Left renal pelvis (tissue), 4 donors: Measurements from ENCODE around the gene PPP1R8. TPM values are rescaled to one million over a fixed set of nuclear protein-coding genes. Genes with fewer than 3 reads are reported as not detected.
A peak's percentile ranks its signal among the peaks of the same experiment; 100 is the strongest.
"Not testable (repeated sequence)": the region's sequence is repeated elsewhere in the genome, so short reads cannot be mapped to it uniquely, and the experiment has no call there.

Experiments used
- DNase-seq, 4 donors: peaks; one replicate each; pipeline ENCODE4 v3.0.0-alpha.2; 2013; ENCODE audit warnings: low read depth in 4 of 4, low spot score in 3 of 4
- polyA plus RNA-seq, 4 donors: library from polyadenylated mRNA; unstranded; fragments of 120-200 nt; gene quantifications; one replicate each; pipeline ENCODE4 v1.2.1, GENCODE V29; 2013; ENCODE audit not compliant: insufficient read length in 4 of 4

Gene PPP1R8
- polyA plus RNA-seq, 4 donors: 51.3 to 63.3 (median 55.7) TPM

DNA sequence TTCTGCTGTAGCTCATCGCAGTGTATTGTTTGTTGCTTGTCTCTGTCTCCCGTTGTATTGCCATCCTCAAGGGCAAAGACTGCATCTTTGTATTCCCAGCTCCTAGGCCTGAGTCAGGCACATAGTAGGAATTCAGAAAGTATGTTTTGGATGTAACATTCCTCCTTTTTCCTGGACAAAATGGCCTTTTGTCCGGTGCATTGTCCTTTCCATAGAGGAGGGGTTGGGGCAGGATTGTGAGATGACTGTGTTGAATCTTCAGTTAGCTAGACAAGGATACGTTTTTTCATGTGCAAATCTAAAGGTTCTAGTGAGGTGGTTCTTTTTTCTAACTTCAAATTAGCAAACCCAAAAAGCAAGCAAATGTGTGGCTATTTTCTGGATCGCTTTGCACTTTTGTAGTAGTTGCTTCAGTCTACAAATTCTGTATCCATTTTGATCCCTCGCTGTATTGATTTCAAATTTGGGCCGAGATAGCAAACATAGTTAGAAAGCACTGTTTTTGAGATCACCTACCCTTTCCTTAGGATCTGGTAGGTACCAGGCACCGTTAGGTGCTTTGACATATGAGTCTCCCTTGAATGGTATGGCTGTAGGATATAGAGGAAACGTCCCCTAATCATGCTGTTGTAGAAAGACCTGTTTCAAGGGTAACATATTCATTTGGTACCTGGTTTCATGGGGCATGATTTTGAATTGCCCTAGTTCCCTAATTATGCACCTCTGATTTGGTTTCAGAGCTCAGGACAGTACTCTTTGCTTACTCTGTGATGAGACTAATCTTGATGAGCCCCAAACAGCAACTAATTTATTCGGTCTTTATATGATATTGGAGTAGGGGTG lies 1.2 kb downstream of the PPP1R8 start:
- DNase-seq: no peak

DNA sequence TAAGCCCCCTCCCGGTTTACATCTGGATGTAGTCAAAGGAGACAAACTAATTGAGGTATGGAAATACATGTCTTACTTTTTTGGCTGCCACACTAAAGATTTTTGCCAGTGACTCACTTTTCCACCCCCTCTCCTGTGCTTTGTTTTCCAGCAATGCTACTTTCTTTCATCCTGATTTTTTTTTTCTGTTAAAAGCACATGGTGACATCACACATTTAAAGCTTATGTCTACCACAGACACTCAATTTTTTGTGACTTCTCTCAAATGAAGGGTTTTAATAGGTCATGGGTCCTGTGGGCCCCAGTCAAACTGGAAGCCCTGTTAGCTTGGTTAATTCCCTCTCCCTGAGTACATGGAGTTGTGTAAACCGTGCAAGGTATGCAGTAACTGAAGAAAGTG lies 2.2 kb downstream of the PPP1R8 start:
- DNase-seq: no peak

DNA sequence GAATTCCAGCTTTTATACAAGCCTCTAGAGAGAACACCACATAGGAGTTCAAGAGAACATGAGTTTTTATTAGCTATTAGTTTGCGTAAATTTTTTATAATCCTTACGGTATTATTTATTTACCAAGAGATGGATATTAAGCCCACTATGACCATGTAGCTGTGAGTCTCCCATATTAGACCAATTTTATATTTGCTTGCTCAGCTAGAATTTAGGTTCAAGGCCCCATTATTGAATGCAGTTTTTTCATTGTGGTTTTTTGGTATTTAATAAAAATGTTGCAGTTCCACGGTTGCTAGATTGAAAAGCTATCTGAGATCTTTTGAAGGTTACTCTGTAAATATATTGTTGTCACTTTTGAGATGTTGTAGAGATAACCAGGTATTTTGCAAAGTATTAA lies 2.9 kb downstream of the PPP1R8 start:
- no peak for DNase-seq

DNA sequence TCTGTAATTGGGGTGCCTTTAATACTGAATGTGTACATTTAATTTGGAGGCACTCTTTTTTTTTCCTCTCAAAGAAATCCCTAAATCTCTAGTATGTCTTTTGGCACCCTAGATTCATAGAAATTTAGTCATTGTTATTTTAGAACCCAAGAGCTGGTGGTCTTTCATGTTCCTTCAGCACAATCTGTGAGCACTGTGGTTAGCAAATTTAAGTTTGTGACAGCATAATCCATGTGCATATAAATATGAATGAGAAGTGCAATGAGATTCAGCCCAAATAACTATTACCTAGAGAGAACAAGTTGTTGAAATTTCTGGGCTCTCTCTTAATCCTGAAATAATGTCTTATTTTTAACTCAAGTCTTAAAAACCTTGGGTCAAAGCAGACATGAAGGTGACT lies 4.5 kb downstream of the PPP1R8 start:
- no peak for DNase-seq

DNA sequence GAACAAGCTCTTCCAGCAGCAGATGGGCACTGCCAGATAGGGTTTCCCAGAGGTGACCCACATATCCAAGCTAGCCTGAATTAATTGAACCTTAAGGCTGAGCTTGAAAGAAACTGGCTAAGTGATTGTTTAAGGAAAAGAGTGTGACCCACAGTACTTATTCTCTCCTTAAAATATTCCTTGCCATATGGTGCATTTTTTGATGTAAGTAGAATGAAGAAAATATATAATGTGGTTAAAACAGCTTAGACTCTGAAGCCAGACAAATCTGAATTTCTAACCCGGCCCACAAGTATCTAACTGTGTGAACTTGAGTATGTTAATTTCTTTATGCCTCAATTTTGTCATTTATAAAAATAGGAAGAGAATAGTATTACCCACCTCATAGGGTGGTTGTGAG lies 4.9 kb downstream of the PPP1R8 start:
- no peak for DNase-seq

DNA sequence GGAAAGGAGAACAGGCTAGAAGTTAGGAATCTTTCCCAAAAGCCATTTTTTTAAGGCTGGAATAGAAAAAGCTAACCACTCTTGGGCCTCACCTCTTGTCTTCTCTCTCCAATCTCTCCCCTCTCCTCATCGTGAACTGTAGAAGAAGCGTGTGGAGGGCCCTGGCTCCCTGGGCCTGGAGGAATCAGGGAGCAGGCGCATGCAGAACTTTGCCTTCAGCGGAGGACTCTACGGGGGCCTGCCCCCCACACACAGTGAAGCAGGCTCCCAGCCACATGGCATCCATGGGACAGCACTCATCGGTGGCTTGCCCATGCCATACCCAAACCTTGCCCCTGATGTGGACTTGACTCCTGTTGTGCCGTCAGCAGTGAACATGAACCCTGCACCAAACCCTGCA lies 19.4 kb downstream of the PPP1R8 start:
- no peak for DNase-seq

DNA sequence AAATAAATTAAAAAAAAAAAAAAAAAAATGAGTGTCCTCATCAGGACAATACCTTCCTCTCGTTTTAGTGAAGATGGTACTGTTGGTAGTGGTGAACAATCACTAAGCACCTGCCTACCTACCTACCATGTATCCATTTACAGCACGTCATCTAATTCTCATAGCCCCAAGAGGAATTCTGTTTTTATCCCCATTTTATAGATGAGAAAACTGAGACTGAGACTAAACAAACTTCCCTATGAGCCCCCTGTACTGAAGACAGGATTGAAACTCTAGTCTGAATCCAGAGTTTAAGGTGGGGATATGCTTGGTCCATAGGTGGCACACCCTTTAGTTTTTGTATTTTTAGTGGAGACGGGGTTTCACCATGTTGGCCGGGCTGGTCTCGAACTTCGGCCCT lies 24.5 kb downstream of the PPP1R8 start:
- no peak for DNase-seq

DNA sequence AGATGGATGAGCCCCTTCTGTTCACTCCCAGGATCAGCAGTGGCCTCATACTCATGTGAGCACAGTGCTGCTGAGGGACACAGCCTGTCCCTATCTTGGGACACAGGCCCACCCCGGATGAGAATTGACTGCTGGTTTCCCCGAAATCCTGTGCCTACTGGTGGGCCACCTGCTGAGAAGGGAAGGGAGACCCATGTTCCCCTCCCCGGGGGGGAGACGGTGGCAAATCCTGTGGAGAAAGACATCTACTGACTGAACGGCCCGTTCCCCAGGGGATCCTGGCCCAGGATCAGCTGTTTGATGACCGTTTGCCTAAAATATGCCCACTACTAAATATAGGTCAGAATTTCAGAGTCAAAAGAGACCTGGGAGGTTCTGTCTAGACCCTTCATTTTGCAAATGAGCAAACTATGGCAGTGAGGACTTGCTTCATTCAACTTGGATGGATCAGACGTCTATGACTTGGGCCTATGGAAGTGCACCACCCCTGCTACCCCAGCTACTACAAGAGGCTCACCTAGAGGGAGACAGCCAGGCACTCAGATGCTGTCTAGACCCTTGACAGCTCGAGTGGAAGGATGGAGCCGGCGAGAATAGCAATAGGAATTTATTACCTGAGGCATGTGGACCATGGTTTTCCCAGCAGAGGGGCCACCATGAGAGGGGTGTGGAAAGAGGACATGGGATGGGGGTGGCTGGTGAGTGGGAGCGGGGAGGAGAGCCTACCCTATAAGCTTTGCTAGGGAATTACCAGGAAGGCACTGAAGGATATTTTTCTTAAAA lies 26.2 kb downstream of the PPP1R8 start:
- no peak for DNase-seq

DNA sequence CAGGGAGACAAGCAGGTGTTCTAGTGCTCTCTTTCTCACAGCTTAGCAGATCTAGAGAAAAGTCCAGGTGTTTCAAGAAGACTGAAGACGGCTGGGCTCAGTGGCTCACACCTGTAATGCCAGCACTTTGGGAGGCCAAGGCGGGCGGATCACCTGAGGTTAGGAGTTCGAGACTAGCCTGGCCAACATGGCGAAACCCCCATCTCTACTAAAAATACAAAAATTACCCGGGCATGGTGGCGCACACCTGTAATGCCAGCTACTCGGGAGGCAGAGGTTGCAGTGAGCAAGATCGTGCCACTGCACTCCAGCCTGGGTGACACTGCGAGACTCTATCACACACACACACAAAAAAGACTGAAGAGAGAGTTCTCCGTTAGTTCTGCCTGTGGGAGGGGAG lies 27.0 kb downstream of the PPP1R8 start:
- DNase-seq: not testable (repeated sequence)

DNA sequence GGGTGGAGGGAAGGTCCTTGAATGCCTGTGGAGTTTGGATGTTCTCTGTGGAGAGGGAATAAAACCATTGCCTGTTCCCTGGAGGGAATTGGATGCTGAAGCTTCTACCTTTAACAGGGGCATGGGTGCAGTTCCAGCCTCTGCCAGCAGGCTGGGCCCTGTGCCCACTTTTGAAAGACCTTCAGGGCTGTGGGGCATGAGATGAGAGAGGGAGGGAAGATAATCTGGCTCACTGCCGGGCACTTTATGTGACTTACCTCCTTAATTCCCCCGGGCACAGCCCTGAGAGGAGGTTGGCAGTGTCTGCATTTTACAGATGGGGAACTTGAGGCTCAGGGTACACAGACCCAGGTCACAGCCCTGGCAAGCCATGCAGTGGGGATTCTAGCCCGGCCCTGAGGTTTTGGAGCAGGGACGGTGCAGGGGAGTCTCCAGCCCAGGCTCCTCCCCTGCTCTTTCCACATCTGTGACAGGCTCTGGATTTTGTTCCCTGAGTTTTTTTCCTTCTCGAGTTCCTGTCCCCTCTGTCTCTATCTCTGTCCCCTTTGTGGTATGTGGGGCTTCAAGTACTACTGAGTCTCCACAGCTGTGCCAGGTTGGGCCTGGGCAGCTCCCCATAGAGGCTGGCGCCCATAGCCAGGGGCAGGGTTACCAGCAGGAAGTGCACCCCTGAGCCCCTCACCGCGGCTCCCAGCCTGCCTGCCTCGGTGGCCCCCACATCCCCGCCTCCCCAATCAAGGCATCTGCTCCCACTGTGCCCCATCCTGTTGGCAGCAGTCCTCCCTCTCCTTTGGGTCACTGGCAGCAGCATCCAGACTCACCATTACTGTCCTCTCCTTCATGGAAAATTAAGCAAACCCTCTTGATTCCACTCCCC lies 27.7 kb downstream of the PPP1R8 start:
- peak in 3 of 4 donors; percentile 63 to 72 (median 63) for DNase-seq

DNA sequence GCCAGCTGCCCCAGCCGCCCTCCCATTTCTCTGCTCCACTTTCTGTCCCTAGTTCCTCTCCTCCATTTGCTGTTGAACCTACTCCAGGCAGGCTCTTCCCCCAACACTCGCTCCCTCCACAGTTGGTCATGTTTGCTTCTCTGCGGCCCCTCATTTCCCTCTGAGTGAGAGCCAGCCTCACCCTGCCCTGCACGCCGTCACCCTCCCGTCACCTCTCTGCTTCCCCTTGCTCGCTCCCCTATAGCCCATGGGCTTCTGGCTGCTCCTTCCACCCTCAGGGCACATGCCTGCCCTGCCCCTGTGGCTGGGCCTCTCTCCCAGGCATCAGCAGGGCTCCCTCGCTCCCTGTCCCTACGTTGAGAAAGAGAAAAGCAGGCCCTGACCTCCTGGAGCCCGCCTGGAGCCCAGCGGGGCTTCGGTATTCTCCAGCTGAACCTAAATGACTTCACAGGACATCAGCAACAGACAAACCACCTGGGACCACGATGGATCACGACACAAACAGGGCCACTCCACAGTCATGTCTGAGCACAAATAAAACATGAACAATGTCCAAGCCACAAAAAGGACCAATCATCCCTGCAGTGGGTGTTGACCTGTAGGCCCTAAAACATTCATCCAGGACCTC lies 28.5 kb downstream of the PPP1R8 start:
- no peak for DNase-seq

DNA sequence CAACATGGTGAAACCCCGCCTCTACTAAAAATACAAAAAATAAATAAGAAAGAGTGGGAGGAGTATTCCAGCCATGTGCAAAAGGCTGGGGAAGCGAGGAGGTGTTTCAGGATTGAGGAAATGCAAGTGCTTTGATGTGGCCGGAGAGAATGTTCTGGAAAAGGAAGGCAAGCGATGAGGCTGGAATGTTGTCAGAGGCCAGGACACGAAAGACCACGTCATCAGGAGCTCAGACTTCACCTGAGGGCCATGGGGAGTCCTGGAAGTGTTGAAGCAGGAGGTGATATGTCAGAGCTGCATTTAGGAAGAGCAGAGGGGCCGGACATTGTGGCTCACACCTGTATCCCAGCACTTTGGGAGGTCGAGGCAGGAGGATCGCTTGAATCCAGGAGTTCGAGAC lies 30.9 kb downstream of the PPP1R8 start:
- no peak for DNase-seq

DNA sequence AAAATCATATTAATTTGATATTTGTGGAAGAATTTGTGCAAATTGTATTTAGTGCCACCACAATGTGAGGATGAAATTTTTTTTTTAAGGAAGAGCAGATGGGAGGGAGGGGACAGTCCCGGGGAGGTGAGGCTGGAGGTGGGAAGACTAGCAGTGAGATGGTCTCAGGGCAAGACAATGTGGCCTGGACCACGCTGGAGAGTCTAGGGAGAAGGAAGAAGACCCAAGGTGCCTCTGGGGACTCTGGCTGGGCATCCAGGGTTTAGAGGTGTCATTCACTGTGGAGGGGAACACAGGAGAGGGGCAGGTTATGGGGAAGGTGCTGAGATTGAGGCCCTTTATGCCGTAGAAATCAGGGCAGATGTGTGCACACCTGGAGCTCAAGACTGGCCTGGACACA lies 31.4 kb downstream of the PPP1R8 start:
- no peak for DNase-seq

DNA sequence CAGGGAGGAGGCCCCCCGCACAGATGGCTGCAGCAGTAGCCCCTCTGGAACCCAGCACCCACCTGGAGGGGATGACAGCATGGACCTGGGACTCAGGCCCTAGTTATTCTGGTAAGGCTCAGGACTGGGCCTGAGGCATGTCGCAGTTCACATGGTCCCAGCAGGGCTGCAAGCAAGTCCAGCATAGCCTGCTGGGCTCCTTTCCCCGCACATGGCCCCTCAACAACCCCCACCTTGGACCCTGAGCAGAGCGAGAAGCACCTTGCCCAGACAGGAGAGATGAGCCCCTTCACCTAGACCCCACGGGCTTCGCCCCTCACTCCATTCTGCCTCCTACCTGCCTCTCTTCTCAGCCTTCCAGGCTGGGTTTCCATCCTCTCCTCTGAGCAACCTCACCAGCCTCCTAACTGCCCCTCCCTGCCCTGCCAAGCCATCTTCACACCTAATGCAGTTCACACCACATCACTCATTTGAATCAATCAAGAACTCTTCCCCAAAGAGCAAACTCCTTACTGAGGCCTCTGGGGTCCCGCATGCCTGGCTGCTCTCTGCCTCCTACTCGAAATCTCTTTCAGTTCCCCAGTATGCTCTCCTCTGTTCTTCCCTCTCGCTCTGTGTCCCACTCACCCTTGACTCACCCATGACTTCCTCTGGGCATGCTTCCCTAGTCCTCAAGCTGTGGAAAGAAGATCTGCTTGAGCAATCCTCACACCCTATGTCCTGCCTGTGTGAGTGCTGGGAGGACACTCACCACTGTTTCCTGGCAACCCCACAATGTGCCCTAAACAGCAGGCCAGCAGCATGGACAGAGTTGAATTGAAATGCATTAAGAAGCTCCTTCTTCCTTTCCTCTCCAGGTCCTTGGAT lies 32.3 kb downstream of the PPP1R8 start:
- DNase-seq: peak in 2 of 4 donors; percentile 52 to 59

DNA sequence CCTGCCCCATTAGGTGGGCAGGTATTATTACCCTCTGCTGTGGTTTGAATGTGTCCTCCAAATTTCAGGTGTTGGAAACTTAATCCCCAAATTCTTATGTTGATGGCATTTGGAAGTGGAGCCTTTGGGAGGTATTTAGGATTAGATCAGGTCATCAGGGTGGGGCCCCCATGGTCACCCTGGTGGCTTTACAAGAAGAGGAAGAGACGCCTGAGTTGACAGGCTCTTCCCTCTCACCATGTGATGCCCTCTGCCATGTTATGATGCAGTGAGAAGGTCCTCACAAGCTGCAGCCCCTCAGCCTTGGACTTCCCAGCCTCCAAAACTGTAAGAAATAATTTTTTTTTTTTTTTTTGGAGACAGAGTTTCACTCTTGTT lies 32.9 kb downstream of the PPP1R8 start:
- DNase-seq: no peak

DNA sequence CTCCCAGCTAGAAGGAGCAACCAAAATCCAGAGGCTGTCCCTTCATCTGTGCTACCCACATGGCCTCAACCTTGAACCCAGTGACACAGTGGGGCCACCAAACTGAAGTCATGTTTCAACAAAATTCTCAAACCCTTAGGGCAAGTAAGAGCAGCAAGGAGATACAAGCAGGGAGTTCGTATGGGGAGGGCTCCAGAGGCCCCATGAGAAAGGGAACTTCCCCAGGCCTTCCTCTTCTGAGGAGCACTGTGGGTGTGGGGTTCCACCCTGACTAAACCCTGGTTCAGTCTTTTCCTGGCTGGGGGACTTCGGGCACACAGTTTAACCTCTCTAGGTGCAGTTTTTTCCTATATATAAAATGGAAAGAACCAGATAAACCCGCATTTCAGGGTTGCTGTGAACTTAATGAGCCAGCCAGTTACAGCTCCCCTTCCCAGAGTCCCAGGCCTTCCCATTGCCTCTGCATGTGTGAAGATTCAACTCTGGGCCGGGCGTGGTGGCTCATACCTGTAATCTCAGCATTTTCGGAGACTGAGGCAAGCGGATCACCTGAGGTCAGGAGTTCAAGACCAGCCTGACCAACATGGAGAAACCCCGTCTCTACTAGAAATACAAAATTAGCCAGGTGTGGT lies 33.8 kb downstream of the PPP1R8 start:
- no peak for DNase-seq

DNA sequence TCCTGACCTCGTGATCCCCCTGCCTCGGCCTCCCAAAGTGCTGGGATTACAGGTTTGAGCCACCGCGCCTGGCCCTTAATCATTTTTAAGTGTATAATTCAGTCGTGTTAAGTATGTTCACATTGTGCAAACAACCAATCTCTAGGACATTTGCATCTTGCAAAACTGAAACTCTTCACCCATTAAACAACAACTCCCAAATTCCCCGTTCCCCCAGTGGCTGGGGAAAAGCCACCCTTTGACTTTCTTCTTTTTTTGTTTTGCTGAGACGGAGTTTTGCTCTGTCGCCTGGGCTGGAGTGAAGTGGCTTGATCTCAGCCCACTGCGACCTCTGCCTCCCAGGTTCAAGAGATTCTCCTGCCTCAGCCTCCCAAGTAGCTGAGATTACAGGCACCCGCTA lies 35.2 kb downstream of the PPP1R8 start:
- no peak for DNase-seq

DNA sequence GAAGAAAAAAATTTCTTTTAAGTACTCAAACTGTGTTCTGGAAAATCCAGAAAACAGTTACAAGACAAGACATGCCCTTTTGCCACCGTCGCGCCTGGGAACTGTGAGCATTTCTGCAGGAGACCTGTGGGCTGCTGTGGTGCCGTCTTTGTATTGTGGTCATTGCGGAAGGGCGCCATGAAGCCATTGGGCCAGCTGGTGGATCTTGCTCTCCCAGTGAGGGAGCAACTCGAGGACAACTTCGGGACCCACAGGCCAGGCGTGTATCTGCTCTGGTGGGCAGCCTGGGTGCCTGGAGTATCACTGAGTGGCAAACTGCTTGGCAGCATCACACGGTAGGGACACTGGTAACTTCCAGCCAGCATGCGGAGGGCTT lies 38.0 kb downstream of the PPP1R8 start:
- no peak for DNase-seq
